Osteocyte (in vitro differentiated cells): ENCODE data around the gene STOX1. TPM values are rescaled to one million over a fixed set of nuclear protein-coding genes. Genes with fewer than 3 reads are reported as not detected.

ENCODE experiments used
- DNase-seq: peaks from one replicate; pipeline ENCODE4 v3.0.0; 2021; ENCODE audit warnings: mixed read lengths; ENCODE audit not compliant: unreplicated experiment; ENCODE audit errors: extremely low spot score
- H3K27ac Mint-ChIP-seq: one replicate; pipeline ENCODE4 v1.8.0; 2021; ENCODE audit warnings: mild to moderate bottlenecking, mixed read lengths; ENCODE audit not compliant: unreplicated experiment
- H3K27me3 Mint-ChIP-seq: one replicate; pipeline ENCODE4 v1.8.0; 2021; ENCODE audit warnings: mixed read lengths; ENCODE audit not compliant: unreplicated experiment
- H3K36me3 Mint-ChIP-seq: one replicate; pipeline ENCODE4 v1.8.0; 2021; ENCODE audit warnings: mixed read lengths; ENCODE audit not compliant: unreplicated experiment
- H3K4me1 Mint-ChIP-seq: one replicate; pipeline ENCODE4 v1.8.0; 2021; ENCODE audit warnings: mixed read lengths; ENCODE audit not compliant: unreplicated experiment
- H3K4me3 Mint-ChIP-seq: one replicate; pipeline ENCODE4 v1.8.0; 2021; ENCODE audit warnings: mild to moderate bottlenecking, moderate library complexity, mixed read lengths; ENCODE audit not compliant: unreplicated experiment
- H3K9me3 Mint-ChIP-seq: one replicate; pipeline ENCODE4 v1.8.0; 2021; ENCODE audit warnings: mixed read lengths; ENCODE audit not compliant: unreplicated experiment
- total RNA-seq: library from RNA; stranded (reverse); gene quantifications from 2 replicates; pipeline ENCODE4 v1.2.1, GENCODE V29; 2021
- TF ChIP-seq, protein P1 (sequence below): fragments of 200-600 bp; sonication (generic); IDR thresholded peaks from 2 replicates; pipeline ENCODE4 v1.5.0; 2021; ENCODE audit warnings: antibody characterized with exemption, mild to moderate bottlenecking, moderate library complexity

STOX1 gene
- total RNA-seq, 1 donor from 2014 or later = 1.3 TPM

DNA sequence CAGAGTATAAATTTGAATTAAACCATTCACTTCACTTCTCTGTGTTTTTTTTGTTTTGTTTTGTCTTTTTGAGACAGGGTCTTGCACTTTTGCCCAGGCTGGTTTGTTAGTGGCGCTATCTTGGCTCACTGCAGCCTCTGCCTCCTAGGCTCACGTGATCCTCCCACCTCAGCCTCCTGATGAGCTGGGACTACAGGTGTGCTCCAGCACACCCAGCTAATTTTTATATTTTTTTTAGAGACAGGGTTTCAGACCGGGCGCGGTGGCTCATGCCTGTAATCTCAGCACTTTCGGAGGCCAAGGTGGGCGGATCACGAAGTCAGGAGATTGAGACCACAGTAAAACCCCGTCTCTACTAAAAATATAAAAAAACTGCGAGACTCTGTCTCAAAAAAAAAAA is 36.9 kb upstream of the STOX1 start:
- peaks cover 35% of the 10 kb centered on the region for H3K36me3 Mint-ChIP-seq
- no peaks in the 10 kb centered on the region for H3K27me3 Mint-ChIP-seq
- DNase-seq = peak; percentile 64
- TF ChIP-seq, protein P1, sequence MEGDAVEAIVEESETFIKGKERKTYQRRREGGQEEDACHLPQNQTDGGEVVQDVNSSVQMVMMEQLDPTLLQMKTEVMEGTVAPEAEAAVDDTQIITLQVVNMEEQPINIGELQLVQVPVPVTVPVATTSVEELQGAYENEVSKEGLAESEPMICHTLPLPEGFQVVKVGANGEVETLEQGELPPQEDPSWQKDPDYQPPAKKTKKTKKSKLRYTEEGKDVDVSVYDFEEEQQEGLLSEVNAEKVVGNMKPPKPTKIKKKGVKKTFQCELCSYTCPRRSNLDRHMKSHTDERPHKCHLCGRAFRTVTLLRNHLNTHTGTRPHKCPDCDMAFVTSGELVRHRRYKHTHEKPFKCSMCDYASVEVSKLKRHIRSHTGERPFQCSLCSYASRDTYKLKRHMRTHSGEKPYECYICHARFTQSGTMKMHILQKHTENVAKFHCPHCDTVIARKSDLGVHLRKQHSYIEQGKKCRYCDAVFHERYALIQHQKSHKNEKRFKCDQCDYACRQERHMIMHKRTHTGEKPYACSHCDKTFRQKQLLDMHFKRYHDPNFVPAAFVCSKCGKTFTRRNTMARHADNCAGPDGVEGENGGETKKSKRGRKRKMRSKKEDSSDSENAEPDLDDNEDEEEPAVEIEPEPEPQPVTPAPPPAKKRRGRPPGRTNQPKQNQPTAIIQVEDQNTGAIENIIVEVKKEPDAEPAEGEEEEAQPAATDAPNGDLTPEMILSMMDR = no peak
- no peaks in the 10 kb centered on the region for H3K4me1 Mint-ChIP-seq
- no peaks in the 10 kb centered on the region for H3K9me3 Mint-ChIP-seq
- no peak overlapping the region for H3K27ac Mint-ChIP-seq
- H3K4me3 Mint-ChIP-seq = no peak overlapping the region

DNA sequence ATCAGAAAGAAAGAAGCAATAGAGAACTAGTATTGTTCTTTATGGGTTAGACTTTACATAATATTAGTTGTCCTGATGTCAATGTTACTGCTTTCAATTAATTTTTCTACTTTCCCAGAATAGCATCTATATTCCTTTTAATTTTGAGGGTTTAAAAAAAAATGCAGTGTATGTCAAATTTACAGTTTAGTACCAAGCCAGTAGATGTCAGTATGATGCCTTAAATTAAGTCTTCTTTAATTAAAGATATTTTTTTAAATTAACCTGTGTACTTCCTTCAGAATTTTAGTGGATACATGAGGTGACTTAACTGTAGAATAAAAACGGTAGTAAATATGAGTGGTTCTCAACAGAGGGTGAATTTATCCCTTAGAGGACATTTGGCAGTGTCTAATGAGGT is 35.2 kb upstream of the STOX1 start:
- Mint-ChIP-seq H3K4me1 (no peaks in the 10 kb centered on the region), H3K4me3 (no peak overlapping the region), H3K36me3 (peaks cover 27% of the 10 kb centered on the region), H3K9me3 (no peaks in the 10 kb centered on the region), H3K27ac (no peak overlapping the region), H3K27me3 (no peaks in the 10 kb centered on the region)
- TF ChIP-seq, protein P1 = peak; percentile 49
- DNase-seq = no peak

DNA sequence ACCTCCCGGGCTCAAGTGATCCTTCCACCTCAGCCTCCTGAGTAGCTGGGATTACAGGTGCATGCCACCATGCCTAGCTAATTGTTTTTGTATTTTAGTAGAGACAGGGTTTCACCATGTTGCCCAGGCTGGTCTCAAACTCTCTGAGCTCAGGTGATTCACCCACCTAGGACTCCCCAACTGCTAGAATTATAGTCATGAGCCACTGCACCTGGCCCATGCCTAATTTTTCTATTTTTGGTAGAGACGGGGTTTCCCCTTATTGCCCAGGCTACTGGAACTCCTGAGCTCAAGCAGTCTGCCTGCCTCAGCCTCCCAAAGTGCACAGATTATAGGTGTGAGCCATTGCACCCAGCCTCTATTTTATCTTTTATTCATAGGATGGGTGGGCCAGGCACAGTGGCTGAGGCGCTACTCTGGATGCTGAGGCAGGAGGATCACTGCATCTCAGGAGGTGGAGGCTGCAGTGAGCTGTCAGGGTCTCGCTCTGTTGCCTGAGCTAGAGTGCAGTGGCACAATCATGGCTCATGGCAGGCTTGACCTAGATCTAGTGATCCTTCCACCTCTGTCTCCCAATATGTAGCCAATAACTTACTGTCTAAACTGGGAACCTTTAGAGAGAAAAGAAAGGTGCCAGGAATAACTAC is 31.3 kb upstream of the STOX1 start:
- TF ChIP-seq, protein P1 = no peak
- H3K4me3 Mint-ChIP-seq = no peak overlapping the region
- H3K9me3 Mint-ChIP-seq = no peaks in the 10 kb centered on the region
- no peak for DNase-seq
- peaks cover 16% of the 10 kb centered on the region for H3K36me3 Mint-ChIP-seq
- no peak overlapping the region for H3K27ac Mint-ChIP-seq
- H3K27me3 Mint-ChIP-seq = no peaks in the 10 kb centered on the region
- no peaks in the 10 kb centered on the region for H3K4me1 Mint-ChIP-seq

DNA sequence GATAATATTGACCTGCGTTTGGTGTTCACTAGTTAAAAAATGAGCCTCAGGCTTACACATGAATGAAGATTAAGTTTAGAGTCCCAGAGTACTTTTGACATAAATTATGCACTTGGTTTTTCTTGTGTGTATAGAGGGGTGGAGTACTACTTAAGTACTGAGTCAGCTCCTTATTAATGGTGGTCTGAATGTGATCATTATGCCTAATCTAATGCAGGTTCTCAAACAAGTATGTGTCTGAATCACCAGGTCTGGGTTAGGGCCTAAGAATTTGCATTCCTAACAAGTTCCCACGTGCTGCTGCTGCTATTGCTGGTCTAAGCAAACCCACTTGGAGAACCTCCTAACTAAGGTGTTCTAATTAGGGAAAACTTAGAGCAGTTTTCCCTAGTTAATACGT is 30.7 kb upstream of the STOX1 start:
- Mint-ChIP-seq H3K4me1 (no peaks in the 10 kb centered on the region), H3K27me3 (no peaks in the 10 kb centered on the region), H3K36me3 (peaks cover 15% of the 10 kb centered on the region), H3K27ac (no peak overlapping the region), H3K9me3 (no peaks in the 10 kb centered on the region), H3K4me3 (no peak overlapping the region)
- TF ChIP-seq, protein P1 = no peak
- no peak for DNase-seq

DNA sequence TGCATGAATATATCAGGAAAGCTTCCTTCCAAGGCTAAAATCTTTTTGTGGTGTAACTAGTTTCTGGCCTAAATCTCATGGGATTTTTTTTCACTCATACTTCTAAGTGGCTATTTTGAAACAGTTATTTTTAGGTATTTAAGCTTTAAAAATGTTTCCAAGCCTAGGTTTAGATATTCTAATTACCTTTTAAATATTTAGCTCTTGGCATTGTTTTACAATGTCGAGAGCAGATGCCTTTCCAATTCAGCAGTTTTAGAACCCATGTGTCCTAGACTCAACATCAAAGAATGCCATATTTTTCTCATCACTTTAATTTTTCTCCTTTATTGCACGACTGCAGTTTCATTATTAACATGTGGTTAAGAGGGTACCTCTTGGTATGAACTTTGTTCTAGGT is 27.1 kb upstream of the STOX1 start:
- H3K36me3 Mint-ChIP-seq = peaks cover 9% of the 10 kb centered on the region
- H3K4me3 Mint-ChIP-seq = no peak overlapping the region
- no peaks in the 10 kb centered on the region for H3K4me1 Mint-ChIP-seq
- no peak overlapping the region for H3K27ac Mint-ChIP-seq
- no peak for DNase-seq
- H3K9me3 Mint-ChIP-seq = no peaks in the 10 kb centered on the region
- H3K27me3 Mint-ChIP-seq = no peaks in the 10 kb centered on the region
- TF ChIP-seq, protein P1 = no peak
